ENCODE data around the gene SSTR5. TPM values are rescaled to one million over a fixed set of nuclear protein-coding genes. Genes with fewer than 3 reads are reported as not detected.

The SSTR5 gene
- total RNA-seq, 4 donors from 2014 or later = not detected

GRCh38 chr16:1055557-1055924 is 17.0 kb upstream of the SSTR5 start:
- H3K4me3 ChIP-seq = no peak overlapping the region
- intact Hi-C loops (cut with DNase I; ENCODE audit: low total_unique reads) = no loop called here
- no peak overlapping the region for H3K27ac ChIP-seq
- peaks cover 0 to 24% of the 10 kb centered on the region in 2 donors for H3K9me3 ChIP-seq
- DNase-seq = no peak
- no peaks in the 10 kb centered on the region for H3K27me3 ChIP-seq
- no peak for TF ChIP-seq CTCF (IDR thresholded peaks at IDR 0.05)
- no peak for TF ChIP-seq POLR2A (IDR thresholded peaks at IDR 0.05)
- no peaks in the 10 kb centered on the region for H3K36me3 ChIP-seq
- H3K4me1 ChIP-seq = no peaks in the 10 kb centered on the region

- TF ChIP-seq POLR2A (IDR thresholded peaks at IDR 0.05) = no peak
- no peak for TF ChIP-seq CTCF (IDR thresholded peaks at IDR 0.05)
- no peaks in the 10 kb centered on the region for H3K36me3 ChIP-seq
- H3K27ac ChIP-seq = no peak overlapping the region
- H3K4me3 ChIP-seq = no peak overlapping the region
- H3K4me1 ChIP-seq = no peaks in the 10 kb centered on the region
- H3K9me3 ChIP-seq = peaks cover 0 to 24% of the 10 kb centered on the region in 2 donors
- H3K27me3 ChIP-seq = no peaks in the 10 kb centered on the region
- DNase-seq = no peak
- intact Hi-C loops (cut with DNase I; ENCODE audit: low total_unique reads) = no loop called here
Observed at GRCh38 chr16:1056196-1056595, 16.4 kb upstream of the SSTR5 start.

GRCh38 chr16:1057252-1057932 is 15.2 kb upstream of the SSTR5 start:
- peak in 3 of 4 experiments; percentile 39 to 62 (median 53) for TF ChIP-seq CTCF (IDR thresholded peaks at IDR 0.05)
- no peak for TF ChIP-seq POLR2A (IDR thresholded peaks at IDR 0.05)
- DNase-seq = no peak
- no peak overlapping the region for H3K27ac ChIP-seq
- H3K27me3 ChIP-seq = no peaks in the 10 kb centered on the region
- peaks cover 0 to 24% of the 10 kb centered on the region in 2 donors for H3K9me3 ChIP-seq
- intact Hi-C loops (cut with DNase I; ENCODE audit: low total_unique reads) = no loop called here
- no peaks in the 10 kb centered on the region for H3K4me1 ChIP-seq
- H3K36me3 ChIP-seq = no peaks in the 10 kb centered on the region
- H3K4me3 ChIP-seq = no peak overlapping the region

GRCh38 chr16:1058216-1058615 is 14.3 kb upstream of the SSTR5 start:
- Histone ChIP-seq H3K27me3 (no peaks in the 10 kb centered on the region), H3K36me3 (no peaks in the 10 kb centered on the region), H3K4me1 (no peaks in the 10 kb centered on the region), H3K4me3 (no peak overlapping the region), H3K9me3 (peaks cover 0 to 24% of the 10 kb centered on the region in 2 donors), H3K27ac (no peak overlapping the region)
- DNase-seq = no peak
- intact Hi-C loops (cut with DNase I; ENCODE audit: low total_unique reads) = no loop called here
- TF ChIP-seq CTCF (IDR thresholded peaks at IDR 0.05) (no peak), POLR2A (IDR thresholded peaks at IDR 0.05) (no peak)

- DNase-seq = no peak
- H3K9me3 ChIP-seq = peaks cover 0 to 24% of the 10 kb centered on the region in 2 donors
- H3K4me1 ChIP-seq = no peaks in the 10 kb centered on the region
- TF ChIP-seq CTCF (IDR thresholded peaks at IDR 0.05) (no peak), POLR2A (IDR thresholded peaks at IDR 0.05) (no peak)
- no peaks in the 10 kb centered on the region for H3K36me3 ChIP-seq
- no peaks in the 10 kb centered on the region for H3K27me3 ChIP-seq
- intact Hi-C loops (cut with DNase I; ENCODE audit: low total_unique reads) = no loop called here
- no peak overlapping the region for H3K4me3 ChIP-seq
- H3K27ac ChIP-seq = no peak overlapping the region
Observed at GRCh38 chr16:1059310-1059709, 13.2 kb upstream of the SSTR5 start.

All from uterus (tissue), 4 donors.